OCI-LY3 (cell line): ENCODE results near the gene FRMD4A.

ENCODE experiments used
- H2AFZ ChIP-seq: fragments of 200-600, 300-600 bp; shearing (Covaris generic); 2 replicates; pipeline ENCODE4 v1.6.0; 2014; ENCODE audit warnings: antibody characterized with exemption, low read depth, low read length
- H3K27ac ChIP-seq: fragments of 200-600, 300-600 bp; sonication (generic); 2 replicates; pipeline ENCODE4 v1.5.1; 2014; ENCODE audit warnings: mild to moderate bottlenecking, low read length, moderate library complexity, mixed read lengths
- H3K27me3 ChIP-seq: fragments of 200-600, 300-600 bp; sonication (generic); 2 replicates; pipeline ENCODE4 v1.6.1; 2014; ENCODE audit warnings: low read depth, low read length, mixed read lengths
- H3K36me3 ChIP-seq: fragments of 200-600, 300-600 bp; sonication (generic); replicated peaks from 2 replicates; pipeline ENCODE3; 2014; ENCODE audit warnings: low read depth, low read length, mixed read lengths
- H3K4me1 ChIP-seq: fragments of 300-600, 200-600 bp; sonication (generic); 2 replicates; pipeline ENCODE4 v1.6.1; 2014; ENCODE audit warnings: low read length, mixed read lengths
- H3K4me2 ChIP-seq: fragments of 200-600, 300-600 bp; sonication (generic); 2 replicates; pipeline ENCODE4 v1.6.1; 2014; ENCODE audit warnings: low read length, mixed read lengths
- H3K4me3 ChIP-seq: fragments of 300-600, 200-600 bp; sonication (generic); 2 replicates; pipeline ENCODE4 v1.5.1; 2014; ENCODE audit warnings: antibody characterized with exemption, mild to moderate bottlenecking, low read length, moderate library complexity
- H3K79me2 ChIP-seq: fragments of 300-600, 200-600 bp; shearing (Covaris generic); 2 replicates; pipeline ENCODE4 v1.6.1; 2014; ENCODE audit warnings: mild to moderate bottlenecking, low read length, mixed read lengths
- H3K9ac ChIP-seq: fragments of 300-600, 200-600 bp; shearing (Covaris generic); 2 replicates; pipeline ENCODE4 v1.6.0; 2014; ENCODE audit warnings: mild to moderate bottlenecking, low read length, moderate library complexity
- H3K9me3 ChIP-seq: fragments of 200-600, 300-600 bp; shearing (Covaris generic); 2 replicates; pipeline ENCODE4 v1.6.1; 2014; ENCODE audit warnings: low read length, mixed read lengths; ENCODE audit not compliant: insufficient read depth
- H4K20me1 ChIP-seq: fragments of 200-600, 300-600 bp; sonication (generic); 2 replicates; pipeline ENCODE4 v1.6.1; 2016; ENCODE audit warnings: low read length, mixed read lengths; ENCODE audit not compliant: insufficient read depth
- EZH2phosphoT487 ChIP-seq: fragments of 200-600 bp; shearing (Covaris generic); IDR thresholded peaks from 2 replicates; pipeline ENCODE4 v1.6.1; 2018; ENCODE audit warnings: antibody characterized with exemption, mixed run types, low read depth
- TF ChIP-seq, protein P1 (sequence below): fragments of 200-600, 300-600 bp; sonication (generic); IDR thresholded peaks from 2 replicates; pipeline ENCODE4 v1.5.1; 2014; ENCODE audit warnings: antibody characterized with exemption, low read length, low read depth

FRMD4A gene

DNA sequence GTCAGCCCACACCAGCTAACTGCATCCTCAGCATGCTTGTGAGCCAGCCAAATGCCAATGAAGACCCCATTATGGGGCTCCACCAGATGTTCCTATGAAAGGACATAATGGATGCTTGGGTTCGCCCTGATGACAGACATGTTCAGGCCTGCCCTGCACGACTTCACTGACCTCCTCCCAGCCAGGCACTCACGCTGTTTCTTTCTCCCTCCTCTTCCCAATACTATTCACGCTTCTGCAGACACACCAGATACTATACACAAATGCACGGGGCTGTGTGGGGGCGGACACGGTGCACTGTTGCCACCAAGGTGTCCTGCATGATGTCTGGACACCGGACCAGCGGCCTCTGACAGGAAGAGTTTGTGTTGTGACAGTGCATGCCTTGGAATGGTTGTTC lies 459.7 kb downstream of the FRMD4A start:
- Histone ChIP-seq H2AFZ (no peak overlapping the region), H3K79me2 (no peaks in the 10 kb centered on the region)

DNA sequence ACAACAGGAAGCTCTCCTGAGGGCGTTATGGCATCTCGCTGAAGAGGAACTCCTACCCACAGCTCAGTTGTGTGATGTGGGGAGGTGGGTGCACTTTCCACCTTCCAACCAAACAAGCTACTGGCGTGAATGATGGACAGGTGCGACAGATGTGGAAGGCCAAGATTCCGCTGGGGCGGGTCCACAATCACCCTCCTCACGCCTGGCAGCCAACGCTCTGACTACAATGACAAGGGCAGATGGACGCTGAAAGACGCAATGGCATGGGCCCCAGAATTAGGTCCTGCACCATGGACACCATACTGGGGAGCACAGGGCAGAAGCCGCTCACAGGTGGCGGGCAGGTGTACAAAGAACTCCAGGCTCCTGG lies 461.4 kb downstream of the FRMD4A start:
- Histone ChIP-seq H3K9me3 (no peaks in the 10 kb centered on the region), H2AFZ (no peak overlapping the region), H3K4me1 (peaks cover 13% of the 10 kb centered on the region), H3K4me3 (no peak overlapping the region), H3K79me2 (no peaks in the 10 kb centered on the region), H3K4me2 (no peak overlapping the region), H4K20me1 (no peaks in the 10 kb centered on the region), H3K27ac (no peak overlapping the region), H3K9ac (no peak overlapping the region), H3K36me3 (no peaks in the 10 kb centered on the region), H3K27me3 (no peaks in the 10 kb centered on the region)
- TF ChIP-seq EZH2phosphoT487, result no peak
- TF ChIP-seq, protein P1, sequence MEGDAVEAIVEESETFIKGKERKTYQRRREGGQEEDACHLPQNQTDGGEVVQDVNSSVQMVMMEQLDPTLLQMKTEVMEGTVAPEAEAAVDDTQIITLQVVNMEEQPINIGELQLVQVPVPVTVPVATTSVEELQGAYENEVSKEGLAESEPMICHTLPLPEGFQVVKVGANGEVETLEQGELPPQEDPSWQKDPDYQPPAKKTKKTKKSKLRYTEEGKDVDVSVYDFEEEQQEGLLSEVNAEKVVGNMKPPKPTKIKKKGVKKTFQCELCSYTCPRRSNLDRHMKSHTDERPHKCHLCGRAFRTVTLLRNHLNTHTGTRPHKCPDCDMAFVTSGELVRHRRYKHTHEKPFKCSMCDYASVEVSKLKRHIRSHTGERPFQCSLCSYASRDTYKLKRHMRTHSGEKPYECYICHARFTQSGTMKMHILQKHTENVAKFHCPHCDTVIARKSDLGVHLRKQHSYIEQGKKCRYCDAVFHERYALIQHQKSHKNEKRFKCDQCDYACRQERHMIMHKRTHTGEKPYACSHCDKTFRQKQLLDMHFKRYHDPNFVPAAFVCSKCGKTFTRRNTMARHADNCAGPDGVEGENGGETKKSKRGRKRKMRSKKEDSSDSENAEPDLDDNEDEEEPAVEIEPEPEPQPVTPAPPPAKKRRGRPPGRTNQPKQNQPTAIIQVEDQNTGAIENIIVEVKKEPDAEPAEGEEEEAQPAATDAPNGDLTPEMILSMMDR, result no peak

More for the DNA sequence above, 459.7 kb downstream of the FRMD4A start:
- no peak for TF ChIP-seq EZH2phosphoT487
- TF ChIP-seq, protein P1, result no peak
- Histone ChIP-seq H3K27ac (no peak overlapping the region), H3K36me3 (no peaks in the 10 kb centered on the region), H3K4me1 (peaks cover 30% of the 10 kb centered on the region), H4K20me1 (no peaks in the 10 kb centered on the region), H3K4me2 (no peak overlapping the region), H3K9me3 (no peaks in the 10 kb centered on the region), H3K4me3 (no peak overlapping the region), H3K9ac (no peak overlapping the region), H3K27me3 (no peaks in the 10 kb centered on the region)

DNA sequence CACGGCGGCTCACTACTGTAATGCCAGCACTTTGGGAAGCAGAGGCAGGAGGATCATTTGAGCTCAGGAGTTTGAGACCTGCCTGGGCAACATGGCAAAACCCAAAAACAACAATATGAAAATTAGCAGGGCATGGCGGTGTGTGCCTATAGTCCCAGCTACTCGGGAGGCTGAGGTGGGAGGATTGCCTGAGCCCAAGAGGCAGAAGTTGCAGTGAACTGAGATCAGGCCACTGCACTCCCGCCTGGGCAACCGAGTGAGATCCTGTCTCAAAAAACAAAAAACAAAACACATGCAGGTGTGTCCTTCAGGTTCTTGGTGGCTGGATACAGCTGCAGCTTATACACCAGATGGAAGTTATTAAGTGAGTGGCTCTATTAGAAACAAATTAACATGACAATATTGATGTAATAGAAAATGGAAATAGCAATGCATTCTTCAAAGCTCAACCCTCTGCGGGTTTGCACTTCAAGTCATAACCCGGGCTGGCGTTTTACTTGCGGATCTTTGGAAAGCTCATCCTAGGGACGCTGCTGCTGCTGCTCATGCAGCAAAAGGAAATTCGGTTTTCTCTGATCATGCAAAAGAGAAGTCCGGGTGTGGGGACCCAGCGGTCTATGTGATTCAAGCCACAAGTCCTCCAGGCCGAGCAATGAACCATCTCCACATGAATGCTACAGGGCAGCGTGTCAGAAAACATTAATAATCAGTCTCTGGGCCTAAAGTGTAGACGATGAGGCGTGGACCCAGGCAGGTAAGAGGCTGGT lies 462.0 kb downstream of the FRMD4A start:
- no peak overlapping the region for H3K9ac ChIP-seq
- H3K4me1 ChIP-seq, result peaks cover 9% of the 10 kb centered on the region
- TF ChIP-seq EZH2phosphoT487, result no peak
- TF ChIP-seq, protein P1, result no peak
- H3K36me3 ChIP-seq, result no peaks in the 10 kb centered on the region
- H4K20me1 ChIP-seq, result no peaks in the 10 kb centered on the region
- no peak overlapping the region for H2AFZ ChIP-seq
- H3K79me2 ChIP-seq, result no peaks in the 10 kb centered on the region
- no peak overlapping the region for H3K4me2 ChIP-seq
- no peaks in the 10 kb centered on the region for H3K9me3 ChIP-seq
- no peaks in the 10 kb centered on the region for H3K27me3 ChIP-seq
- H3K27ac ChIP-seq, result no peak overlapping the region
- H3K4me3 ChIP-seq, result no peak overlapping the region

- Histone ChIP-seq H2AFZ (no peak overlapping the region), H3K27me3 (no peaks in the 10 kb centered on the region), H3K9ac (no peak overlapping the region), H3K9me3 (no peaks in the 10 kb centered on the region), H3K4me1 (peaks cover 5% of the 10 kb centered on the region), H3K4me2 (no peak overlapping the region), H3K36me3 (no peaks in the 10 kb centered on the region), H3K4me3 (no peak overlapping the region), H4K20me1 (no peaks in the 10 kb centered on the region), H3K79me2 (no peaks in the 10 kb centered on the region), H3K27ac (no peak overlapping the region)
- TF ChIP-seq EZH2phosphoT487, result no peak
- TF ChIP-seq, protein P1, result no peak
Observed at GRCh38 chr10:13867822-13868221, 462.9 kb downstream of the FRMD4A start.
